OCI-LY1 (cell line): Measurements from ENCODE around the gene RFTN1.

Experiments used
- EZH2 ChIP-seq: fragments of 200-600 bp; sonication (generic), shearing (Covaris generic); IDR thresholded peaks from 2 replicates; pipeline ENCODE4 v1.8.0; 2017; ENCODE audit warnings: borderline replicate concordance, mixed run types, mild to moderate bottlenecking, antibody characterized with exemption, low read length, moderate library complexity, mixed read lengths
- TF ChIP-seq, protein P1 (sequence below): fragments of 200-600 bp; sonication (generic), shearing (Covaris generic); IDR thresholded peaks from 2 replicates; pipeline ENCODE4 v1.5.1; 2017; ENCODE audit warnings: mild to moderate bottlenecking, antibody characterized with exemption, low read length, moderate library complexity, mixed read lengths

DNA sequence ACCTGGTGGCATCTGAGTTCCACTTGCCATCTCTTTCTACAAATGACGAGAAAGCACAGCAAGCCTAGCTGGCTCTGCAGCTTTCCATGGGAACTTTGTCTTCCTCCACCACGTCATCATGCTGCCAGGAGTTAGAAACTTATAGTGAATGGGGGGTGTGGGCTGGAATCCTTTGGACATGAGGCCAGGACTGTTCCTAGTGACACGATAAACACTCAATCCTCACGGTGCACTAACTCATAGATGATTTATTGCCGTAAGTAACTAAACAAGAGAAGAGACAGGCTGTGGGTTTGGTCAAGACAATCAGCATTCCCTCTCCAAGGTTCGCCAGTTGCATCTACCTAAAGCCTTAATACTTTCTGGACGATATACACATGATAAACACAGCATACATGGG lies 197.9 kb downstream of the RFTN1 start:
- TF ChIP-seq, protein P1, sequence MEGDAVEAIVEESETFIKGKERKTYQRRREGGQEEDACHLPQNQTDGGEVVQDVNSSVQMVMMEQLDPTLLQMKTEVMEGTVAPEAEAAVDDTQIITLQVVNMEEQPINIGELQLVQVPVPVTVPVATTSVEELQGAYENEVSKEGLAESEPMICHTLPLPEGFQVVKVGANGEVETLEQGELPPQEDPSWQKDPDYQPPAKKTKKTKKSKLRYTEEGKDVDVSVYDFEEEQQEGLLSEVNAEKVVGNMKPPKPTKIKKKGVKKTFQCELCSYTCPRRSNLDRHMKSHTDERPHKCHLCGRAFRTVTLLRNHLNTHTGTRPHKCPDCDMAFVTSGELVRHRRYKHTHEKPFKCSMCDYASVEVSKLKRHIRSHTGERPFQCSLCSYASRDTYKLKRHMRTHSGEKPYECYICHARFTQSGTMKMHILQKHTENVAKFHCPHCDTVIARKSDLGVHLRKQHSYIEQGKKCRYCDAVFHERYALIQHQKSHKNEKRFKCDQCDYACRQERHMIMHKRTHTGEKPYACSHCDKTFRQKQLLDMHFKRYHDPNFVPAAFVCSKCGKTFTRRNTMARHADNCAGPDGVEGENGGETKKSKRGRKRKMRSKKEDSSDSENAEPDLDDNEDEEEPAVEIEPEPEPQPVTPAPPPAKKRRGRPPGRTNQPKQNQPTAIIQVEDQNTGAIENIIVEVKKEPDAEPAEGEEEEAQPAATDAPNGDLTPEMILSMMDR = no peak
- TF ChIP-seq EZH2 = no peak
